ENCODE measurements around the gene TRIM71. TPM values are rescaled to one million over a fixed set of nuclear protein-coding genes. Genes with fewer than 3 reads are reported as not detected.
"Not testable (repeated sequence)": the region's sequence is repeated elsewhere in the genome, so short reads cannot be mapped to it uniquely, and the experiment has no call there.

The TRIM71 gene
- total RNA-seq, 1 donor: not detected

GRCh38 chr3:32901005-32901932 lies 83.5 kb downstream of the TRIM71 start:
- TF ChIP-seq CTCF (IDR thresholded peaks at IDR 0.05; ENCODE audit: insufficient read depth, low read depth, low read length): no peak
- DNase-seq (ENCODE audit: low read depth): peak; percentile 21
- H3K4me3 ChIP-seq (ENCODE audit: low read depth, low read length): no peak overlapping the region

GRCh38 chr3:32902887-32903371 lies 85.1 kb downstream of the TRIM71 start:
- DNase-seq (ENCODE audit: low read depth); H3K4me3 ChIP-seq (ENCODE audit: low read depth, low read length): not testable (repeated sequence)

- no peak for TF ChIP-seq CTCF (IDR thresholded peaks at IDR 0.05; ENCODE audit: insufficient read depth, low read depth, low read length)
- no peak overlapping the region for H3K4me3 ChIP-seq (ENCODE audit: low read depth, low read length)
- DNase-seq (ENCODE audit: low read depth): no peak
Measured at GRCh38 chr3:32903953-32904352, 86.2 kb downstream of the TRIM71 start.

- DNase-seq (ENCODE audit: low read depth): no peak
- no peak for TF ChIP-seq CTCF (IDR thresholded peaks at IDR 0.05; ENCODE audit: insufficient read depth, low read depth, low read length)
Measured at GRCh38 chr3:32909999-32910398, 92.2 kb downstream of the TRIM71 start.

GRCh38 chr3:32910954-32911353 lies 93.2 kb downstream of the TRIM71 start:
- no peak for TF ChIP-seq CTCF (IDR thresholded peaks at IDR 0.05; ENCODE audit: insufficient read depth, low read depth, low read length)
- H3K4me3 ChIP-seq (ENCODE audit: low read depth, low read length): no peak overlapping the region
- peak; percentile 58 for DNase-seq (ENCODE audit: low read depth)

More at GRCh38 chr3:32909999-32910398, 92.2 kb downstream of the TRIM71 start:
- H3K4me3 ChIP-seq (ENCODE audit: low read depth, low read length): no peak overlapping the region

GRCh38 chr3:32912046-32912445 lies 94.2 kb downstream of the TRIM71 start:
- DNase-seq (ENCODE audit: low read depth): no peak

More at GRCh38 chr3:32912046-32912445, 94.2 kb downstream of the TRIM71 start:
- no peak for TF ChIP-seq CTCF (IDR thresholded peaks at IDR 0.05; ENCODE audit: insufficient read depth, low read depth, low read length)
- H3K4me3 ChIP-seq (ENCODE audit: low read depth, low read length): no peak overlapping the region
